Spinal cord (tissue), 10 donors: ENCODE results near the gene CD9. TPM values are rescaled to one million over a fixed set of nuclear protein-coding genes. Genes with fewer than 3 reads are reported as not detected.

ENCODE experiments used
- DNase-seq, 6 donors: peaks; one replicate each; pipeline versions ENCODE4 v3.0.0 to v3.0.0-alpha.2; 2013 to 2015; ENCODE audit warnings: low spot score in 6 of 6, low read depth in 4 of 6
- H3K27ac ChIP-seq: one replicate; pipeline ENCODE4 v1.5.1; 2013; ENCODE audit warnings: low read depth, low read length, control low read depth
- H3K27me3 ChIP-seq: one replicate; pipeline ENCODE4 v1.6.1; 2013; ENCODE audit warnings: low read length; ENCODE audit not compliant: control insufficient read depth, insufficient read depth
- H3K36me3 ChIP-seq: one replicate; pipeline ENCODE4 v1.6.1; 2013; ENCODE audit warnings: low read length; ENCODE audit not compliant: control insufficient read depth, insufficient read depth
- H3K4me1 ChIP-seq: one replicate; pipeline ENCODE4 v1.6.1; 2013; ENCODE audit warnings: low read length; ENCODE audit not compliant: control insufficient read depth, insufficient read depth
- H3K4me3 ChIP-seq: one replicate; pipeline ENCODE4 v1.5.1; 2013; ENCODE audit warnings: low read depth, low read length, control low read depth
- H3K9me3 ChIP-seq: one replicate; pipeline ENCODE4 v1.6.1; 2013; ENCODE audit warnings: low read length; ENCODE audit not compliant: control insufficient read depth, insufficient read depth
- WGBS: methylation state at CpG from one replicate; pipeline ENCODE4 v1.1.5; 2013; ENCODE audit warnings: missing lambda C conversion rate; ENCODE audit not compliant: insufficient coverage; 5-methylcytosine and 5-hydroxymethylcytosine counted together
- polyA plus RNA-seq, 2 donors: library from polyadenylated mRNA; unstranded; fragments of 120-200 nt; gene quantifications; one replicate each; pipeline ENCODE4 v1.2.1, GENCODE V29; 2013; ENCODE audit not compliant: insufficient read length in 2 of 2
- total RNA-seq, 2 donors: library from RNA; depleted of rRNA in 1 of 2; stranded (reverse); fragments of 120-200 nt in 1 of 2; fragments of >200 nt in 1 of 2; gene quantifications; one replicate each; pipeline versions ENCODE4 v1.2.3 to v1.2.4, GENCODE V29; 2013 to 2014
- donor health status: healthy.

CD9 gene
- total and polyA plus RNA-seq, 4 donors = 106 to 275 (median 133) TPM

DNA sequence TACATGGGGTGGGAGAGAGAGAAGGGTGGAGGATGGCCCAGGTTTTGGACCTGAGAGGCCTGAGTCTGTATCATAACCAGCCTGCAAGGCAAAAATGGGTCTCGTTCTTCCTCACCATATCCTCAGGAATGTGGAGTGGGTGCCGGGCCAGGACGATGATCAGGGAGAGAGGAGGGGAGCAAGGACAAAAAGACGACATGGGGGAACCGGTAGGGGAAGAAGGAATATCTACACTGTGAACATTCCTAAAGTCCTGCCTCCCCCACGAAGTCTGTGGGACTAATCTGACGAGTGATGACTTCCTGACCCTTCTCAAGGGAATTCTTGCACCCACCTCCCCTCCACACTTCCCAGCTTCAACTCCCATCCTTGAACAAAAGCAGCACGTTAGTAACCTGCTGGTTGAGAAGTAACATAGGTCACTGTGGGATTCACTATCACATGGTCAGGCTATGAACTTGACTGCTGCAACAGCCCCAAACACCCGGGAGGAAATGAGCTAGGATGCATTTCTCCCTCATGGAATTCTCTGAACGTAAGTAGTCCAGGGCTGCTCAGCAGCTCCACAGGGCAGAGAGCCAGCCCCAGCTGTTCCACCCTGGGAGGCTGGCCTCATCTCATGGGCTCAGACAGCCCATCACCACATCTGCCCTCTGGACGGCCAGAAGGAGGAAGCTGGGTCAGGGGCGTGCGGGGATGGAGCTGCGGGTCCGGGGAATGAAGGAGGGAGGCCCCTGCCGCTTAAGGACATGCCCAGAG is 38.9 kb upstream of the CD9 start:
- H3K27ac ChIP-seq = no peak overlapping the region
- H3K27me3 ChIP-seq = no peaks in the 10 kb centered on the region
- no peak overlapping the region for H3K4me3 ChIP-seq
- H3K4me1 ChIP-seq = peaks cover 10% of the 10 kb centered on the region
- 51% methylated on average over 7 of the region's 16 CpGs for WGBS
- H3K9me3 ChIP-seq = no peaks in the 10 kb centered on the region
- H3K36me3 ChIP-seq = no peaks in the 10 kb centered on the region
- no peak for DNase-seq

DNA sequence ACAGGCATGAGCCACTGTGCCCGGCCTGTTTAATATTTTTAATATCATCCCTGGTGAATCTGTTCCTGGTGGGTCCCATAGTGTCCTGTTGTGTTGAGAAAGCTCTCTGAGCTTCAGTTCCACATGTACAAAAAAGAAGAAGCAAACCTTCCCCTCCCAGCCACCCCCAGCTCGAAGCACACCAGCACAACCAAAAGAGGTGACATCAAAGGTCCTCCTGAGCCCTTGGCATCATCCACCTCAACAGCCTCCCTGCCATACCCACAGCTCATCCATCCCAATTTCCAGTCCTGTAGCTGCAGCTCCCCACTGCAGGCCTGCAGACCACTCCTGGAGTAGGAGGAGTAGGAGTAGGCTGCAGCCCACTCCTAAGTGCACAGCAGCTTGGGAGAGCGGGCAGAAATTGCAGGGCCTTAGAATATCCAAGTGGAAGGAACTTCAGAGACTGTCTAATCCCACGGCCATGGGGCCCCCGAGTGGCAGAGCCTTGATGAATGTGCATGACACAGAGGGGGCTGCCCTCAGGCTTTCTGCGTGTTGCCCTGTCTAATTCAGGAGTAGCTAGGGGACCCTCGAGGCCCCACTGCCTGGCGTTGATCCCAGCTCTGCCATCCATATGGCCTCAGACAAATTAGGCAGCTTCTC is 36.7 kb upstream of the CD9 start:
- peak in 1 of 6 donors; percentile 49 for DNase-seq
- Histone ChIP-seq H3K27me3 (no peaks in the 10 kb centered on the region), H3K9me3 (no peaks in the 10 kb centered on the region), H3K36me3 (no peaks in the 10 kb centered on the region), H3K27ac (no peak overlapping the region), H3K4me3 (no peak overlapping the region), H3K4me1 (peaks cover 5% of the 10 kb centered on the region)
- WGBS = 43% methylated on average over 6 of the region's 8 CpGs

DNA sequence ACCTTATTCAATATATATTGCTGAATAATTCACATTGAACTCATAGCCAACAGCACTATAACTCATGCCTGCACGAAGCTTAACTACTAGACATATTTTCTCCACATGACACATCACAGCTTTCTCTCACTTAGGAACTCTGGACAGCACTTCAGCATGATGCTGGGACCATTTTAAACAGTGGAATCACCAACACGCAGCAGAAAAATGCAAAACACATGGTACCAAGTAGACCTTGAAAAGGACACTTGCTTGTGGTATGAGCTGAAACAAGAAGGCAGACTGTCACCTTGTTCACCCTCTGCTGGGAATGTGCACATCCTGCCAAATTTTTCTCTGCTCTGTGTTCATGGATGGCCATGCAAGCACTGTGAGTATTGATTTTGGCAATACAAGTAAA is 34.8 kb upstream of the CD9 start:
- no peaks in the 10 kb centered on the region for H3K4me1 ChIP-seq
- no peak for DNase-seq
- 90% methylated on average over 2 of the region's 2 CpGs for WGBS
- no peak overlapping the region for H3K4me3 ChIP-seq
- H3K9me3 ChIP-seq = no peaks in the 10 kb centered on the region
- H3K36me3 ChIP-seq = no peaks in the 10 kb centered on the region
- H3K27ac ChIP-seq = no peak overlapping the region
- H3K27me3 ChIP-seq = no peaks in the 10 kb centered on the region

DNA sequence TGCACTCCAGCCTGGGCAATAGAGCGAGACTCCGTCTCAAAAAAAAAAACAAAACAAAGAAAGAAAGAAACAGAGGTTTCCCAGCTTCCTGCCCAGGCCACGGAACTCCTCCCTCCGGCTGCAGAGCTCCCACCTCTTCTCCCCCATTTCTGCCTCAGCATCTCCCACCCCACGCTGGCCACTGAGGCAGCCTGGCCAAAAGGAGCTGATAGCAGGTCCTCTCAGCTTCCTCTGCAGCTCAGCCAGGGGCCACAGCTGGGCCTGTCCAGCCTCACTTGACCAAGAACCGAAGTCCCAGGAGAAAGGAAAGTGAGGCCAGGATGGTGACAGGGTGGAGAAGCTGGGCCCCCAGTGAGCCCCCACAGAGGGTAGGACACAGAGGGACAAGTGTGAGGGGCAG is 33.4 kb upstream of the CD9 start:
- Histone ChIP-seq H3K27me3 (no peaks in the 10 kb centered on the region), H3K27ac (no peak overlapping the region), H3K9me3 (no peaks in the 10 kb centered on the region), H3K4me3 (no peak overlapping the region), H3K4me1 (no peaks in the 10 kb centered on the region), H3K36me3 (no peaks in the 10 kb centered on the region)
- 100% methylated on average over 5 of the region's 6 CpGs for WGBS
- DNase-seq = no peak

GRCh38 chr12:6167327-6168280 is 32.6 kb upstream of the CD9 start:
- H3K36me3 ChIP-seq = no peaks in the 10 kb centered on the region
- no peaks in the 10 kb centered on the region for H3K4me1 ChIP-seq
- 91% methylated on average over 16 of the region's 17 CpGs for WGBS
- no peak for DNase-seq
- no peaks in the 10 kb centered on the region for H3K9me3 ChIP-seq
- H3K27ac ChIP-seq = no peak overlapping the region
- no peak overlapping the region for H3K4me3 ChIP-seq
- no peaks in the 10 kb centered on the region for H3K27me3 ChIP-seq

- Histone ChIP-seq H3K4me1 (no peaks in the 10 kb centered on the region), H3K9me3 (no peaks in the 10 kb centered on the region), H3K36me3 (no peaks in the 10 kb centered on the region), H3K27me3 (no peaks in the 10 kb centered on the region), H3K4me3 (no peak overlapping the region), H3K27ac (no peak overlapping the region)
- DNase-seq = no peak
- 90% methylated on average over 21 of the region's 21 CpGs for WGBS
Observed at GRCh38 chr12:6171409-6172015, 28.7 kb upstream of the CD9 start.

- no peaks in the 10 kb centered on the region for H3K36me3 ChIP-seq
- H3K4me1 ChIP-seq = no peaks in the 10 kb centered on the region
- WGBS = 87% methylated on average over 15 of the region's 15 CpGs
- H3K9me3 ChIP-seq = no peaks in the 10 kb centered on the region
- no peak overlapping the region for H3K4me3 ChIP-seq
- H3K27me3 ChIP-seq = no peaks in the 10 kb centered on the region
- no peak for DNase-seq
- H3K27ac ChIP-seq = no peak overlapping the region
Observed at GRCh38 chr12:6172086-6172485, 28.1 kb upstream of the CD9 start.

GRCh38 chr12:6172862-6173261 is 27.3 kb upstream of the CD9 start:
- no peaks in the 10 kb centered on the region for H3K36me3 ChIP-seq
- H3K4me3 ChIP-seq = no peak overlapping the region
- no peaks in the 10 kb centered on the region for H3K4me1 ChIP-seq
- H3K27me3 ChIP-seq = no peaks in the 10 kb centered on the region
- no peak overlapping the region for H3K27ac ChIP-seq
- no peak for DNase-seq
- H3K9me3 ChIP-seq = no peaks in the 10 kb centered on the region
- 90% methylated on average over 2 of the region's 4 CpGs for WGBS

- no peak overlapping the region for H3K27ac ChIP-seq
- WGBS = 92% methylated on average over 9 of the region's 10 CpGs
- no peak for DNase-seq
Observed at GRCh38 chr12:6177642-6178358, 22.4 kb upstream of the CD9 start.

More at GRCh38 chr12:6177642-6178358, 22.4 kb upstream of the CD9 start:
- Histone ChIP-seq H3K36me3 (no peaks in the 10 kb centered on the region), H3K4me1 (peaks cover 32% of the 10 kb centered on the region), H3K27me3 (no peaks in the 10 kb centered on the region), H3K4me3 (no peak overlapping the region), H3K9me3 (no peaks in the 10 kb centered on the region)
